ENCODE results near the gene ASB18.

- TF ChIP-seq, protein P1, sequence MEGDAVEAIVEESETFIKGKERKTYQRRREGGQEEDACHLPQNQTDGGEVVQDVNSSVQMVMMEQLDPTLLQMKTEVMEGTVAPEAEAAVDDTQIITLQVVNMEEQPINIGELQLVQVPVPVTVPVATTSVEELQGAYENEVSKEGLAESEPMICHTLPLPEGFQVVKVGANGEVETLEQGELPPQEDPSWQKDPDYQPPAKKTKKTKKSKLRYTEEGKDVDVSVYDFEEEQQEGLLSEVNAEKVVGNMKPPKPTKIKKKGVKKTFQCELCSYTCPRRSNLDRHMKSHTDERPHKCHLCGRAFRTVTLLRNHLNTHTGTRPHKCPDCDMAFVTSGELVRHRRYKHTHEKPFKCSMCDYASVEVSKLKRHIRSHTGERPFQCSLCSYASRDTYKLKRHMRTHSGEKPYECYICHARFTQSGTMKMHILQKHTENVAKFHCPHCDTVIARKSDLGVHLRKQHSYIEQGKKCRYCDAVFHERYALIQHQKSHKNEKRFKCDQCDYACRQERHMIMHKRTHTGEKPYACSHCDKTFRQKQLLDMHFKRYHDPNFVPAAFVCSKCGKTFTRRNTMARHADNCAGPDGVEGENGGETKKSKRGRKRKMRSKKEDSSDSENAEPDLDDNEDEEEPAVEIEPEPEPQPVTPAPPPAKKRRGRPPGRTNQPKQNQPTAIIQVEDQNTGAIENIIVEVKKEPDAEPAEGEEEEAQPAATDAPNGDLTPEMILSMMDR (IDR thresholded peaks at IDR 0.05): no peak
- no peak for TF ChIP-seq POLR2A (IDR thresholded peaks at IDR 0.05)
Observed at GRCh38 chr2:236207472-236207871, 56.7 kb downstream of the ASB18 start.

Data from transverse colon (tissue), 3 donors.